Stimulated activated naive CD8-positive, alpha-beta T cell treated with anti-CD3 and anti-CD28 coated beads, Interleukin-15, Interleukin-2, amounts not matched to agents 100 U/mL and 50 U/mL, for 24 hours (primary cell): Measurements from ENCODE around the gene FCER1G.

Experiments used
- ATAC-seq: fragments of 150-1000 bp; cut with Tn5 transposase; one replicate; pipeline ENCODE4 v1.10.0; 2021
- DNase-seq: peaks from one replicate; pipeline ENCODE4 v3.0.0; 2021

Gene FCER1G

DNA sequence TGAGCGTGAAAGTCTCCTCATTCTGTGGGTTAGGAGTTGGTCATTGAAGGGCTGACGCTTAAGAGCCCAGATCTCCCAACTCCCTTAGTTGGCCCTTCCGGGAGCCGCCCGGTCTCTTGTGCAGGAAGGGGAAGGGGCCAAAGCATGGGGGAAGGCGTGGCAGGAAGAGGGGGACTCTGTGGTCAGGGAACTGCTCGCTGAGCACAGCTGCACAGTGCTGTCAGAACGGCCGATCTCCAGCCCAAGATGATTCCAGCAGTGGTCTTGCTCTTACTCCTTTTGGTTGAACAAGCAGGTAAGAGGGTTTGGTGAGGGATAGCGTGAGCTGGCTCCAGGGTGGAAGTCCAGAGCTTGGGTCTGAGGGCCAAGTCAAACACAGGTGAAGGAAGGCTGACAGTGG lies at the start of gene FCER1G:
TSS of gene FCER1G (plus strand) at position 220 of the 400 bp plus-strand sequence. CDS start at position 247, 27 bp downstream.
- ATAC-seq = no peak
- no peak for DNase-seq

DNA sequence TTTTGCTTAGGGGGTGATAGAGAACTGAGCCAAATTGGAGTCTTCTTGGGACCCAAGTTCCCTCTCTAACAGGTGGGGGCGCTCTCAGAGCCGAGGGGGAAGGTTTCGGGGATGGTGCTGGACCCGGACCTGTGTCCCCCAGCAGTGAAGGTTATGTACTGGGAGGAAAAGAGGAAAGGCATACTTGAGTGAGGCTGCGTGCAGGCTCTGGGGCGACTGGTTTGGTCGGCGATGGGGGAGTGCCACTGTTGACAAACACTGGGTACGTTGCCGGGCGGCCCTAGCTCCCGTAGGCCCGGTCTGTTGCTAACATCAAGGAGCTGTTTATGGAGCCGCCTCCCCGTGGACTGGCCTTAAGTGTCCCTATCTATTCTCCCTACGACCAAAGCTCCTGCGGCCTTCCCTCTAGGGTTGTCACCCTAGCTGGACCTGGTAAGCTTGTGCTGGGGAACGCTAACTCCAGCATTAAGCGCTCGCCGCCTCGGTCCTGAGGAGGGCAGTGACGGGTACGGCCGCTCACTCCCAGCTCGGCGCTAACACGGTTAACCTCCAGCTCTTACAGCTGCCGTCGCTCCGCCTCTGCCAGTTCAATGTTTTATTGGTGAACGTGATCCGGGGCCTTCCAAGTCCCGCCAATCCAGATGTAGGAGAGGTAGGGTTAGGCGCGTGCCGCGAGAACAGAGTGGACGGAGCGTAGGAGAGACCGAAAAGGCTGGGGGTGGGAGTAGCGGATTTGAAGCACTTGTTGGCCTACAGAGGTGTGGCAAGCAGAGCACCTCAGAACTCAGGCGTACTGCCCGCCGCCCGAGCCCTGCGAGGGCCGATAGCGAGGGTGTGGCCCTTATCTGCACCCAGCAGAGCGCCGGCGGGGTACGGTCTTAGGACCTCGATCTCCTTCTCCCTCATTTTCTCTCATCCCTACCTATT lies 49.1 kb upstream of the FCER1G start, which contains the start of gene PPOX:
TSS of gene PPOX (plus strand) at position 685 of the 927 bp plus-strand sequence. CDS start 422 bp downstream, outside the sequence.
- ATAC-seq (peak; percentile 98), DNase-seq (peak; percentile 90)

DNA sequence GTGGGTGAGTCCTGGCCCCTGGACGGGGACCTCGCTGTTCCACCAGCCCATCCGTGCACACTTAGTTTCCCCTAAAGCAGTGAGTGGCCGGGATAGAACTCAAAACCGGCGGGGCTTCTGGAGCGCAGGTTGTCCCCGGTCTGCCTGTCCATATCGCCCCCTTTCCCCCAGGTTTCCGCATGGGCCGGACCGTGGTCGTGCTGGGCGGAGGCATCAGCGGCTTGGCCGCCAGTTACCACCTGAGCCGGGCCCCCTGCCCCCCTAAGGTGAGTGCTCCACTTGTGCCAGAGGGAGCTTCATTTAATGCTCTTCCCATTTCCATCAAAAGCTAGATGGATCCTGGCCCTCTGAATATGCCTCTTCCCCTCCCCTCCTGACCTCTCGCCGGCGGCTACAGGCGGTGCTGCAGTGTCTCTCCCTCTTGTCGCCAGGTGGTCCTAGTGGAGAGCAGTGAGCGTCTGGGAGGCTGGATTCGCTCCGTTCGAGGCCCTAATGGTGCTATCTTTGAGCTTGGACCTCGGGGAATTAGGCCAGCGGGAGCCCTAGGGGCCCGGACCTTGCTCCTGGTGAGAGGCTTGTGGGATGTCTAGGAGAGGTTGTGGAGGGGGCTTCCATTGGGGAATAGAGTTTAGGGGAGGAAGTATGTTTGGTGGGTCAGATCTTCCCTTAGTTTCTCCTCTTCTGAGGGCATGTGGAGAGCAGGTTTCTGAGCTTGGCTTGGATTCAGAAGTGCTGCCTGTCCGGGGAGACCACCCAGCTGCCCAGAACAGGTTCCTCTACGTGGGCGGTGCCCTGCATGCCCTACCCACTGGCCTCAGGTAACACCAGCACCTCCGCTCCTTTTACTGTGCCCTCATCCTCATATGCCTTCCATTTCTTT lies 48.2 kb upstream of the FCER1G start:
- DNase-seq (no peak), ATAC-seq (no peak)

DNA sequence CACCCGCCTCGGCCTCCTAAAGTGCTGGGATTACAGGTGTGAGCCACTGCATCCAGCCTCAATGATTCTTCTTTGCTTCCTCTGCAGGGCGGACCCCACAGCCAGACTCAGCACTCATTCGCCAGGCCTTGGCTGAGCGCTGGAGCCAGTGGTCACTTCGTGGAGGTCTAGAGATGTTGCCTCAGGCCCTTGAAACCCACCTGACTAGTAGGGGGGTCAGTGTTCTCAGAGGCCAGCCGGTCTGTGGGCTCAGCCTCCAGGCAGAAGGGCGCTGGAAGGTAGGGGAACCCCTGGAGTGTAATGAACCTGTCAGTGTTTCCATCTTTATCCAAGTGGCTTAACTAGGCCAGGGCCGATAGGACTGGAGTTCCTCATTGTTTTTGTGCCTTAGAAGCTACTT lies 46.2 kb upstream of the FCER1G start:
- DNase-seq = no peak
- ATAC-seq = no peak

DNA sequence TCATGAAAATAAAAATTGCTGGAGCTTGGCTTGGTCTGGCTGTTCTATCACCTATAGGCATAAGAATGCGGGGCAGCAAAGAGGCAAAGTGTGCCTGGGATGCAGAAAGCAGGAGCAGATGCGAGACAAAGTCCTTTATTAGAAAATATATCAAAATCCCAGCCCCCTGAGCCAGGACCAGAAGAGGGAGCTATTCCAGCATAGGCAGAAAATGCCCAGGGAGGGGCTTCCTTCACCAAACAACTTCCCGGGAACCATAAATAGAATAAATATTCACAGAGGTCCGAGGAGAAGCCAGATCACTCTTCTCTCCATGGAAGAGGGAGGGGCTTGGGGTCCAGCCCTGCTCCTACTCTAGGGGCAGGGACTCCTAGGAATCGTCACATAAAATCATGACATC lies 43.9 kb upstream of the FCER1G start:
- ATAC-seq = no peak
- no peak for DNase-seq

DNA sequence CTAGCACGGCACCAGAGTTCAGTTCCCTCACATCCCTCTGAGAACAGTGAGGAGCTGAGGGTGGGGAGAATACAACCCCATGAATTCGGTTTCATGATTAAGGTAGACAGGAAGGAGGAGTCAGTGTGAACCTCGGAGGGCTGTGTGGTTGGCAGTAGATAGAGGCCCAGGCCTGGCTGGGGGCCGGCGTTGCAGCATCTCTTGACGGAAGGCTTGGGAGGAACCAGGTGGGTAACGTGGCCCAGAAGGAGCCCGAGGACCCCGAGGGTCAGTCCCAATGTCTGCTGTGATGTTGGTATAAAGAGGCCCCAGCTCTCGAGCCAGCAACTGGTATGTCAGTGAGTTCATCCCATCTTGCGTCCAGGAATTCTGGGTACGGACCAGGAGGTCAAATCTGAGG lies 43.4 kb upstream of the FCER1G start:
- no peak for ATAC-seq

DNA sequence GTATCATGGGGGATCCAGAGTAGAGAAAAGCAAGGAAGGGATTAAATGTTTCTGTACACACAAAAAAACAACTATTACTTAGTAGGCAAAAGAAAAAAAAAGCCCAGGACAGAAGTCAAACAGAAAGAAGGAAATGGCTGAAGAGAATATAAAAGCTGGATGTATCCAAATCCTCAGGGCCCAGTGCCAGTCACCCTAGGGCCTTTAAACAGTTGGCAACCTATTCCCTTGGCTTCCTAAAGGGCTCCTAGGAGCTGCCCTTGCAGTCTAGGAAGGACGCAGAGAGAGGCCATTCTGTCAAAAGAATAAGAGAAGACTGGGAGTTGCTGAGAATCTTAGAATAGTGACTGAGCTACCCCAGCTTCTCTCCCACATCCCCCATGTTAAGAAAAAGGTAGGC lies 42.7 kb upstream of the FCER1G start:
- DNase-seq (no peak), ATAC-seq (no peak)

More for the DNA sequence above, 43.4 kb upstream of the FCER1G start:
- DNase-seq = no peak

DNA sequence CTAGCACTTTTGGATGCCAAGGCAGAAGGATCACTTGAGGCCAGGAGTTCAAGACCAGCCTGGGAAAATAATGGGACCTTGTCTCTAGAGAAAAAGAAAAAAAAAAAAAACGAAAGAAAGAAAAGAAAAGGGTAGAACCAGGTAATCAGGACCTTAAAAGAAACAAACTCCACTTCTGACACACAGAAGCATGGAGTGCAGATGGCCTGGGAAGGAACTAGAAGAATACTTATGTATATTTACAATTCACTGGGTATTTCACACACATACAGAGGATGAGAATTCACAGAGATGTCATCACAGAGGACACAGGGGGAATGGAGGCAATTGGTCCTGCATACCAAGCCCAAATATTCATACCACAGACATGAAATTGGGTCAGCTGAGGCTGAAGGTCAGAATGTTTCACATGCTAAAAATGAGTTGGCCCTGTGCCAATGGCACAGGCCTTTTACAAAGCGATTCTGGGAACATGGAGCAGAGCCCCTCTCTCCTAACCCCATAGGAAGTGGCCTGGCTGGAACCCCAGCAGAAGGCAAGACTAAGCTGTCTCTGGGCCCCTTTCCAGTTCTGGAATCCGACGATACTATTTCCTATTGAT lies 42.2 kb upstream of the FCER1G start:
- ATAC-seq (no peak), DNase-seq (no peak)

DNA sequence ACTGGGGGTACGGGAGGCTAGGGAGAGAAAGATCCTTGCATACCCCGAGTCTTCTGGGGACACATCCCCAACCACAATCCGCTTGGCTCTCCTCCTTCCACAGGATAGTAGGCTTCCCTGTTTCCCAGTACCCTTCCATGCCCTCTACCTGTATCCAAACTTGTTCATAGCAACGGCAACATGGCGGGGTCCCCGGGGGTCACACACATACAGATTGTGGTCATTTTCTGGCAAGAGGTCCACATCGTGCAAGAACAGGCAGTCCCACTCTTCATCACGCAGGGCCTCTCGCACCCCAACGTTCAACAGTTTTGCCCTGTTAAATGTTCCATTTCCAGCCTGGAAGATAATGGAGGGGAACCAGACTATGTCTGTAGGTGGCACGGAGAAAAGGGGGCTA lies 41.4 kb upstream of the FCER1G start:
- ATAC-seq (no peak), DNase-seq (no peak)

DNA sequence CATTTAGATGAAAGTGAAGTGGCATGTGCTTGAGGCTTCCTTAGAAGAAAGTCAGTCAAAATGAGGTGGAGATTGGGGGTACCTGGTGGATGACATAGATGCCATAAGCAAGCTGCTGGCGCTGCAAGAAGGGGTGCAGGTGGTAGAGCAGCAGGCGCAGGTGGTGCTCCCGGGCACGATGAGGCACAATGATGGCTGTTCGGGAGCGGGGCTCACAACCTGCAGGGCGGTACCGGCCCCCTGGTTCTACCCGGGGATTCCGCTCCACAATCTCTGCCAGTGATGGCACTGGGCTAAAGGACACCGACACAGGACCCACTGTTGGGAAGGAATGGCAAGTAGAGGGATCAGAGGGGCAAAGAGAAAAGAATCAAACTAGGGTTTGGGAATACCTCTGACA lies 40.2 kb upstream of the FCER1G start:
- no peak for ATAC-seq
- no peak for DNase-seq

DNA sequence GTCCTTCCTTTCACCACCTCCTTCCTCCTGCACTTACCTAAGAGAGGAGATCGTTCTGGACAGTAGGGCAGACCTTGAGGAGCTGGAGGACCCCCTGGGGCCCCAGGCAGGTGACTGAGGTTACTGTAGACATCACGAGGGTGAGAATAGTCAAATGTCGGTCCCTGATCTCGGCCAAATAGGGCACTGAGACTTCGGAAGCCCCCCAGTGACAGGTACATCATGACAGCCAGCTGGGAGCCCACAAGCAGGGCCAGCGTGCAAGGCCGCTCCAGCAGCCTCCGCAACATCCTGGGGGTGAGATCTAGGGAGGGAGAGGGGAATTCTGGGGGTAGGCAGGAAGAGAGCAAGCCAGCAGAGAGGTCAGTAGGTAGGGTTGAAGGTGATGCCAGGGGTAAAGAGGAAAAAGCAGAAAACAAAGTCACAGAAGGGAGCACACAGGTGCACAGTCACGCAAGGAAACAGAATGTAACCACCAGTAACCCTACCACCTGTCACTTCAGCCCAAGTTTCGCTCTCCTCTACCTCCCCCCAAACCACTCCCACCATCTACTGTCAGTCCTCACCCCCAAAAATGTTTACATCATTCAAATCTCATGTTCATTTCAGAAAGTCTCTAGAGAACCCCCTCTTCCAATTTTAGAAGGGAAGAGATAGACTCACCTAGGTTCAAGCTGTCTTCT lies 39.2 kb upstream of the FCER1G start:
- ATAC-seq = no peak
- DNase-seq = no peak

DNA sequence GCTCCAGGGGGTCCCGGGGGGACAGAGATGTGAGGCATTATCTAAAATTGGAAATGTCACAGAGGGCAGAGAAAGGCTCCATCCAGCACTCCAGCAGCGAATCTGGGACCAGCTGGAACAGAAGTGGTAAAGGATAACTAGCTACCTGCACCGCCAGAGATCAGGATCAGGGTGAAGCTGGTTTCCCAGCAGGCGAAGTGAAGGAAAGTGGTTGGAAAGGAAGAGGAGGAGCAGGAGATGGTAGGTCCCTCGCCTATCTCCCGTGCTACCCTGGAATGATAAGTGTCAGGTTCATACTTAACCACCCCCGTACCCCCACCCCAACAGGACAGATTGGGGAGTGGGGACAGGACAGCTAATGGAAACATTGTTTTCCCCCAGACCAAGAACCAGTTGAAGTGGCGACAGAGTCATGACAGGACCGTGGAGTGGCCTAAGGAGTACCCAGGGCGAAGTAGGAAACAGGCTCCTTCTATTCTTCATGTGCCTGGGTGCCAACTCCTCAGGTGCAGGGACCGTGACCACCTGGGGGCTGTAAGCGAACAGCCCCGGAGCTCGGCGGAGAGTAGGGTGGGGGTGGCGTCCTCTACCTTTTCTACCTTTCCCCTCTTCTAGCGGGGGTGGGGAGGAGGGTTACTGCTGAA lies 38.5 kb upstream of the FCER1G start:
- DNase-seq (no peak), ATAC-seq (no peak)

DNA sequence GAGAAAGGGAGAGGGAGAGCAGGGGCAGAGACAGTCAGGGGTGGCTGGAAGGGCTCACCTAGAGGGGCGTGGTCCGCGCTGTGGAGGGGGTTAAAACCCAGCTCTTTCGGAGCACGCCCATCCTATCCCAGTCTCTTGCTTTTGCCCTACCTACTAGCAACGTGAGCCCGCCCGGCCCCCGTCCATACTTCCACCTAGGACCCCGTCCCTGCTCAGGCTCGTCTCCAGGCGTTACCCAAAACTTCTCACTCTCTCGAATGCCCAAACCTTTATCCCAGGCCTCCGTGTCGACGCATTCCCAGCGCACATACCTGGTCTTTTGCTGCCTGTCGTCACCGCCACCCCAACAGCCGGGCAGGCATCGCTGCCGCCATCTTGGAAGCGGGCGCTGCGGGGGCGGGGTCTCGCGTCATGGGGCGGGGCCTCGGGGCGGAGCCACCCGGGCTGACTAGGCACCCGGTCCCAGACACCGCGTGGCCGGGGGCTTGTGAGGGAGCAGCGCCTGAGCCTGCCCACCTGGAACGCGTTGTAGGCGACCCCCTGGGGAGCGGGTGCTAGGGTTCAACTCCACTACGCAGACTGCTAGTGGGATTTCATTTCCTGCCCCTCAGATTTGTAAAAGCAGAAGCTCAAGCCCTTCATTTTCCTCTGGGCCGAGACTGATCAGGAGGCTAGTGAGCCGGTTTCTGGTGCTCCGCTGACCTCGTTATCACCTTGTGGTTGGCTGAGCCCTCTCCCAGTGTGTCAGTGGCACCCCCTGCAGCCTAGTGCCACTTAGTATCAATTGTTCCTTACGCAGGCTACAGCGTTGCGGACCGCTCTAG lies 37.8 kb upstream of the FCER1G start, which contains the start of gene B4GALT3:
TSS of gene B4GALT3 (minus strand) at position 396 of the 824 bp plus-strand sequence. CDS start 1,447 bp downstream, outside the sequence.
- DNase-seq = peak; percentile 98
- ATAC-seq = peak; percentile 88

DNA sequence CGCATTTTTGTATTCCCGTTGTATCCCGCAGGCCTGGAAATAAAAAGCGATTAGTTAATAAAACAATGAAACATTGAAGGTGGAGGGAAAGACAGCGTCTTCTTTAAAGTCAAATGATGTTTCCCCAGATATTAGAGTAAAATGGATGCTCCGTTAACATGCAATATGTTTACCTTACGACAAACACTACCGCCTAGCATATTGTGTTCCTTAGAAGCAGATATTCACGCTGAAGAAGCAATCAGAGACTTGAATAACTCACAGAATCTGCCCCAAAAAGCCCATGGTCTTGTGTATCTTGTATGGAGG lies 37.2 kb upstream of the FCER1G start:
- no peak for ATAC-seq

DNA sequence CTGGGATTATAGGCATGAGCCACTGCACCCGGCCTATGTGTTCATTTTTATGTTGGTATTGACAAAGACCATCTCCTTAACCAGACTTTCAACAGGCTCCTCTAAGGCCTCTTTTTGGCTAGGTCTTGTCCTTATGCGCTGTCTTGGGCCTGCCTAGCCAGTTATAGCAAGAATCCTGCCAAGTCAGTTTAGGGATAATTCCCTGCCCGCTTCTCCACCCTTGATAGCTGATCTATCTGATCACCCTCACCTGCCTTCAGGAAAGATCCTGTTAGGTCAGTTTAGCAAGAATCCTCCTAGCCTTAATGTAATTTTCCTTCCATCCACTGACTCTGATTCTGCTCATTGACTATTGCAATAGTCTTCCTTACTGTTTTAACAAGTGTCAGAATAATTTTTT lies 35.4 kb upstream of the FCER1G start:
- ATAC-seq = no peak

More for the DNA sequence above, 37.2 kb upstream of the FCER1G start:
- DNase-seq = no peak

DNA sequence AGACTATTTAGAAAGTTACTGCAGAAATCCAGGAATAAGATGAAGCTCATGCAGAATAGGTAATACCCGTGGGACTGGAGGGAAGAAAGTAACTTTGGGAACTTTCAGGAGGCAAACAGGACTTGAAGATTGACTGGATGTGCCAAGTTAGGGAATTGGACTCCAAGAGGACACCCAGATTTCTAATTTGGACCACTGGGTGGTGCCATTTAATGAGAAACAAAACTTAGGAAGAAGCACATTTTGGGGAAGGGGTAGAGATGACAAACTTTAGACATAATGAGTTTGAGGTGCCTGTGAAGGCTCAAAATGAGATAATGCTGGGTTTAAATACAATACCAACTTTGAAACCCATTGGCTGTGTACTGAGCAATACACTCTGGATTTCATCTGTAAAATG lies 34.5 kb upstream of the FCER1G start:
- no peak for ATAC-seq
- no peak for DNase-seq

More for the DNA sequence above, 35.4 kb upstream of the FCER1G start:
- DNase-seq = no peak

DNA sequence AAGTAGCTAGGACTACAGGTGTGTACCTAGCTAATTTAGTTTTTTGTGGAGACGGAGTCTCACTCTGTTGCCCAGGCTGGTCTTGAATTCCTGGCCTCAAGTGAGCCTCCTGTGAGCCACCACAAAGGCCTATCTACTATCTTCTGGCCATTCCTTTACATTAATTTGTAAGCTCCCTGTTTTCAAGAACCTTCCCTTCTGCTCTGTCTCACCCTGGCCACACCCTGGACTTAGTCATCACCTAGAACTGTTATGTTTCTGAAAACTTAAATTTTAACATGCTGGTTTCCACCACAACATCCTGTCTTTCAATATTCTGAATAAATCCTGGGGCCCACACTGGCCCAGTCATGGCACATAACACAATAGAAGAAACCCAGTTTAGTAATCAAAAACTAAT lies 32.9 kb upstream of the FCER1G start:
- DNase-seq (peak; percentile 58), ATAC-seq (peak; percentile 69)

DNA sequence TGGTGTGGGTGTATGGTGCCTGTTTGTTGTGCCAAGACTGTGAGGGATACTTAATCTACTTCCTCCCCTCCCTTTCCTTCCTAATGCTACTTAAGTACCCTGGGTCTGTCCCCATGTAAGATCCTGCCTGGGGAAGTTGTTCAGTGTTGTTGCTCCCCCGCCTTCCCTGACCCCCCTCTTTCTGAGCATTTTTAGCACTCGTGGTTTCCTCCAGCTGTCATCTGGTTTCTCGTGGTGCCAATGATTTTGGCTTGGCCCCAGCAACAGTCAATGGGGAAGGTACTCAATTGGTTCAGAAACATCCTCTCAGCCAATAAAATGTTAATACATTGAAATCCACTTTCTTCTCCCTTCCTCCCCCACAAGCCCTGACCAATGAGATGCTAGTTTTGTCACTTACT lies 29.8 kb upstream of the FCER1G start:
- ATAC-seq (peak; percentile 61), DNase-seq (peak; percentile 71)

DNA sequence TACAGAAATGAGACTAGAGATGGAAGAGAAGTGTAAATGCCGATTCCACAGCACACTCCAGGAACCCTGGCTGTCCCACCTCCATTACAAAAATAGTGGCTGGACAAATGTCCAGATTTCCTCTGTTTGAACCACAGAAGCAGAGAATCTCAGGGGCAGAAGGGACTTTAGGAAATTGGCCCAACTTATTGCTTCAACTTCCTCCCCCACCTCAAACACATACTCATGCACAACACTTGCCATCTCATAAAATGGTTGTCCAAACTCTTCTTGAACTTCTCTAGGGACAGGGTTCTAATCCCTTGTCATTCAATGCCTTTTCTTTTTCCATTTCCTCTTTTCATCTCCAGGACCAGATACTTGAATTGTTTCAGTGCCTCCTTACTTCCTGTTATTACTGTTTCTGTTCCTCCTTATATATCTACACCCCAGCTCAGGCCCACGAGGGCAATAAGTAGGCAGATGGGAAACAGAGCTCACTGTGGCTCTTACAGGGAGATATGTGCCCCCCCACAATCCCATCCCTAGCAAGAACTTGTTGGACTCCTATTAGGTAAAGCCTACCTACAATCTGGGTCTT lies 29.3 kb upstream of the FCER1G start:
- no peak for ATAC-seq
- no peak for DNase-seq

DNA sequence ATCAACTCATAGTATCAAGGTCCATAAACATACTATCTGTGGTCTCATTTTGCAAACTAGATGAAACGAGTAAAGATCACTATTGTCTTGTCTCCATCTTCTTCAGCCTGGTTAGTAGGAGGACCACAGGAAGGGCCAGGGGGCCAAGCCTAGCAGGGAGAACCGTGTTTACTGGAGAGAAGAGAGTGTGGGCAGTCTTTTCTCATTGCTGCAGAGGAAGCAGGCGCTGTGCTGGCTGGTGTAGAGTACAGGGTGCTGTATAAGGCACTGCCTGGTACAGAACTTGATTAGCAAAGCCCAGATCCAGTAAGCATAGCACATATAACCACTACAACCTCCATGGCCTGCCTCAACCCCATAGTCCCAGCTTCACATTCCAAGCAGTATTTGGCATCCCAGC lies 27.8 kb upstream of the FCER1G start:
- no peak for DNase-seq
- no peak for ATAC-seq
